Measurements from ENCODE around the gene CHI3L2.

DNA sequence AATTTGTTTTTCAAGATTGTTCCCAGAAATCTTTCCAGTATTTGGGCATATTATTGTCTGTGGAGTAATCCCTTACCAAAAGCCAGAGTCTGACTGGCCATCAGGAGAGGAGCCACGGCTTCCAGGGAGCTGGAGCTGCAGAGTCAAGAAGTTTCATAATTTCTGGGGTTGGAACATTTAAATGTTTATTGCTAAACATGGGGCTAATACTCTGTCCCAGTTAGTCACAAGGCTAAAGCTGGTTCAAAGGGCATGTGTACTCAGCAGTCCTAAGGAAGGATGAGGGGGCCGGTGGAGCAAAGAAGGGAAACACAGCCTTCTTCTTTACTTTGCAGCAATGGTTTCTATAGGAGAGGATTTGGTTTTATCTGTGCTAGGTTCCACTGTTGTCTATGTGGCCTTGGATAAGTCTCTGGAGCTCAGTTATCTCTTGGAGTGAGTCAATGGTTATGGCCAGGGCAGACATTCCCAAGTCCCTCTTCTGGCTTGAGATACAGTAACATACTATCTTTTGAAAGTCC, 36.5 kb upstream of the CHI3L2 start:
- TF ChIP-seq, protein P1, sequence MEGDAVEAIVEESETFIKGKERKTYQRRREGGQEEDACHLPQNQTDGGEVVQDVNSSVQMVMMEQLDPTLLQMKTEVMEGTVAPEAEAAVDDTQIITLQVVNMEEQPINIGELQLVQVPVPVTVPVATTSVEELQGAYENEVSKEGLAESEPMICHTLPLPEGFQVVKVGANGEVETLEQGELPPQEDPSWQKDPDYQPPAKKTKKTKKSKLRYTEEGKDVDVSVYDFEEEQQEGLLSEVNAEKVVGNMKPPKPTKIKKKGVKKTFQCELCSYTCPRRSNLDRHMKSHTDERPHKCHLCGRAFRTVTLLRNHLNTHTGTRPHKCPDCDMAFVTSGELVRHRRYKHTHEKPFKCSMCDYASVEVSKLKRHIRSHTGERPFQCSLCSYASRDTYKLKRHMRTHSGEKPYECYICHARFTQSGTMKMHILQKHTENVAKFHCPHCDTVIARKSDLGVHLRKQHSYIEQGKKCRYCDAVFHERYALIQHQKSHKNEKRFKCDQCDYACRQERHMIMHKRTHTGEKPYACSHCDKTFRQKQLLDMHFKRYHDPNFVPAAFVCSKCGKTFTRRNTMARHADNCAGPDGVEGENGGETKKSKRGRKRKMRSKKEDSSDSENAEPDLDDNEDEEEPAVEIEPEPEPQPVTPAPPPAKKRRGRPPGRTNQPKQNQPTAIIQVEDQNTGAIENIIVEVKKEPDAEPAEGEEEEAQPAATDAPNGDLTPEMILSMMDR (IDR thresholded peaks at IDR 0.05) = no peak
- peak in 1 of 2 donors; percentile 42 for TF ChIP-seq POLR2AphosphoS5 (IDR thresholded peaks at IDR 0.05; ENCODE audit: insufficient read depth in 1 of 2, low read depth in 1 of 2)
